ENCODE measurements around the gene PDE4C. TPM values are rescaled to one million over a fixed set of nuclear protein-coding genes. Genes with fewer than 3 reads are reported as not detected.

The PDE4C gene
- total RNA-seq, 1 donor from 2014 or later, result 0.28 TPM

GRCh38 chr19:18204394-18205199 is 21.6 kb downstream of the PDE4C start:
- H3K27ac ChIP-seq, result peak overlapping the region; percentile 70
- H3K4me1 Mint-ChIP-seq, result peaks cover 25% of the 10 kb centered on the region
- DNase-seq (ENCODE audit: low spot score), result peak; percentile 87
- no peaks in the 10 kb centered on the region for H3K36me3 ChIP-seq
- peak overlapping the region; percentile 80 for H3K4me2 ChIP-seq
- H2AFZ ChIP-seq (replicated peaks), result peak overlapping the region; percentile 76
- H3K27me3 ChIP-seq, result peaks cover 18% of the 10 kb centered on the region
- peak overlapping the region; percentile 53 for H3K27ac Mint-ChIP-seq
- H3K9me3 Mint-ChIP-seq, result no peaks in the 10 kb centered on the region
- H3K4me1 ChIP-seq, result peaks cover 16% of the 10 kb centered on the region
- H3F3A ChIP-seq (ENCODE audit: low read depth), result peaks cover 34% of the 10 kb centered on the region
- peaks cover 2% of the 10 kb centered on the region for H3K36me3 Mint-ChIP-seq
- H3K9me3 ChIP-seq (ENCODE audit: low read depth), result no peaks in the 10 kb centered on the region
- H3K4me3 Mint-ChIP-seq, result peak overlapping the region; percentile 91
- peak; percentile 25 for TF ChIP-seq EZH2 (IDR thresholded peaks at IDR 0.05)
- no peak for TF ChIP-seq EZH2phosphoT487 (IDR thresholded peaks at IDR 0.05)
- no peak overlapping the region for H3K9ac ChIP-seq
- peaks cover 5% of the 10 kb centered on the region for H3K27me3 Mint-ChIP-seq (ENCODE audit: insufficient read depth, low read depth)
- H4K20me1 ChIP-seq (ENCODE audit: low read depth), result no peaks in the 10 kb centered on the region
- no peaks in the 10 kb centered on the region for H3K79me2 ChIP-seq (ENCODE audit: low read depth)
- peak overlapping the region; percentile 62 for H3K4me3 ChIP-seq

GRCh38 chr19:18203863-18204393 is 22.3 kb downstream of the PDE4C start, which contains the start of gene RAB3A:
RAB3A (minus strand) TSS chr19:18204042; CDS start chr19:18202740, 1,302 bp downstream.
- no peaks in the 10 kb centered on the region for H3K36me3 ChIP-seq
- peaks cover 2% of the 10 kb centered on the region for H3K36me3 Mint-ChIP-seq
- peak; percentile 37 for TF ChIP-seq CTCF (IDR thresholded peaks at IDR 0.05)
- TF ChIP-seq EZH2 (IDR thresholded peaks at IDR 0.05), result no peak
- peak within 1 kb of the TSS; percentile 70 for H3K27ac ChIP-seq
- no peak within 1 kb of the TSS for H3K9ac ChIP-seq
- peaks cover 25% of the 10 kb centered on the region for H3K4me1 Mint-ChIP-seq
- H3K9me3 Mint-ChIP-seq, result no peaks in the 10 kb centered on the region
- peak within 1 kb of the TSS; percentile 66 for H3K4me3 ChIP-seq
- peaks cover 16% of the 10 kb centered on the region for H3K4me1 ChIP-seq
- peak within 1 kb of the TSS; percentile 27 for H3K27ac Mint-ChIP-seq
- no peaks in the 10 kb centered on the region for H3K79me2 ChIP-seq (ENCODE audit: low read depth)
- peak within 1 kb of the TSS; percentile 93 for H3K4me2 ChIP-seq
- no peaks in the 10 kb centered on the region for H4K20me1 ChIP-seq (ENCODE audit: low read depth)
- peak; percentile 100 for DNase-seq (ENCODE audit: low spot score)
- peaks cover 6% of the 10 kb centered on the region for H3K27me3 Mint-ChIP-seq (ENCODE audit: insufficient read depth, low read depth)
- peaks cover 34% of the 10 kb centered on the region for H3F3A ChIP-seq (ENCODE audit: low read depth)
- peak within 1 kb of the TSS; percentile 76 for H2AFZ ChIP-seq (replicated peaks)
- H3K4me3 Mint-ChIP-seq, result peak within 1 kb of the TSS; percentile 94
- H3K9me3 ChIP-seq (ENCODE audit: low read depth), result no peaks in the 10 kb centered on the region
- peaks cover 18% of the 10 kb centered on the region for H3K27me3 ChIP-seq

- H3K79me2 ChIP-seq (ENCODE audit: low read depth), result no peaks in the 10 kb centered on the region
- peak overlapping the region; percentile 66 for H3K4me3 ChIP-seq
- H3K4me1 Mint-ChIP-seq, result peaks cover 22% of the 10 kb centered on the region
- peak overlapping the region; percentile 73 for H2AFZ ChIP-seq (replicated peaks)
- peaks cover 3% of the 10 kb centered on the region for H3K36me3 Mint-ChIP-seq
- no peak overlapping the region for H3K9ac ChIP-seq
- H3K36me3 ChIP-seq, result no peaks in the 10 kb centered on the region
- H3K4me1 ChIP-seq, result peaks cover 16% of the 10 kb centered on the region
- TF ChIP-seq EZH2 (IDR thresholded peaks at IDR 0.05) (no peak), EZH2phosphoT487 (IDR thresholded peaks at IDR 0.05) (no peak), CTCF (IDR thresholded peaks at IDR 0.05) (no peak)
- H3K27me3 ChIP-seq, result peaks cover 18% of the 10 kb centered on the region
- DNase-seq (ENCODE audit: low spot score), result no peak
- no peak overlapping the region for H3K27ac ChIP-seq
- H3K9me3 Mint-ChIP-seq, result no peaks in the 10 kb centered on the region
- H3K27ac Mint-ChIP-seq, result no peak overlapping the region
- H3K4me3 Mint-ChIP-seq, result peak overlapping the region; percentile 94
- peaks cover 6% of the 10 kb centered on the region for H3K27me3 Mint-ChIP-seq (ENCODE audit: insufficient read depth, low read depth)
- H3K9me3 ChIP-seq (ENCODE audit: low read depth), result no peaks in the 10 kb centered on the region
- peak overlapping the region; percentile 93 for H3K4me2 ChIP-seq
- H3F3A ChIP-seq (ENCODE audit: low read depth), result peaks cover 30% of the 10 kb centered on the region
- H4K20me1 ChIP-seq (ENCODE audit: low read depth), result no peaks in the 10 kb centered on the region
These were observed 22.8 kb downstream of the PDE4C start for GRCh38 chr19:18203408-18203862.
